H9 (cell line): Measurements from ENCODE around the gene RAB3IL1. TPM values are rescaled to one million over a fixed set of nuclear protein-coding genes. Genes with fewer than 3 reads are reported as not detected.

Experiments
- DNase-seq: peaks from one replicate; pipeline ENCODE4 v3.0.0-alpha.2; 2017
- H2AFZ ChIP-seq: one replicate; pipeline ENCODE4 v1.6.1; 2013; ENCODE audit warnings: mild to moderate bottlenecking, low read length, control low read depth, moderate library complexity
- H2AK5ac ChIP-seq: 2 replicates; pipeline ENCODE4 v1.6.1; 2013; ENCODE audit warnings: low read length, control low read depth, mixed read lengths; ENCODE audit not compliant: insufficient read length
- H2BK120ac ChIP-seq: one replicate; pipeline ENCODE4 v1.6.1; 2013; ENCODE audit warnings: low read depth, mild to moderate bottlenecking, low read length, control low read depth, inconsistent platforms; ENCODE audit not compliant: poor library complexity, severe bottlenecking
- H2BK12ac ChIP-seq: 2 replicates; pipeline ENCODE4 v1.6.1; 2013; ENCODE audit warnings: low read length, control low read depth, mixed read lengths, low read depth; ENCODE audit not compliant: insufficient read length
- H2BK15ac ChIP-seq: 2 replicates; pipeline ENCODE4 v1.6.1; 2013; ENCODE audit warnings: low read depth, low read length, control low read depth
- H2BK20ac ChIP-seq: one replicate; pipeline ENCODE4 v1.6.1; 2013; ENCODE audit warnings: low read depth, mild to moderate bottlenecking, low read length, control low read depth, inconsistent platforms; ENCODE audit not compliant: poor library complexity, severe bottlenecking
- H2BK5ac ChIP-seq: 2 replicates; pipeline ENCODE4 v1.6.1; 2013; ENCODE audit warnings: low read length, control low read depth, mixed read lengths; ENCODE audit not compliant: insufficient read length
- H3K14ac ChIP-seq: 2 replicates; pipeline ENCODE4 v1.6.1; 2013; ENCODE audit warnings: low read length, control low read depth; ENCODE audit not compliant: insufficient read depth
- H3K18ac ChIP-seq: 2 replicates; pipeline ENCODE4 v1.6.1; 2013; ENCODE audit warnings: low read depth, mild to moderate bottlenecking, mixed read lengths, low read length, control low read depth; ENCODE audit not compliant: insufficient read length
- H3K23ac ChIP-seq: 2 replicates; pipeline ENCODE4 v1.6.1; 2013; ENCODE audit warnings: low read length, control low read depth, mixed read lengths, low read depth; ENCODE audit not compliant: insufficient read length
- H3K23me2 ChIP-seq: 2 replicates; pipeline ENCODE4 v1.6.1; 2013; ENCODE audit warnings: low read depth, mild to moderate bottlenecking, mixed read lengths, low read length, control low read depth; ENCODE audit not compliant: insufficient read length, poor library complexity, severe bottlenecking
- H3K27ac ChIP-seq: 2 replicates; pipeline ENCODE4 v1.5.1; 2013; ENCODE audit warnings: low read length, control low read depth, mixed read lengths, low read depth; ENCODE audit not compliant: insufficient read length
- H3K27me3 ChIP-seq: 2 replicates; pipeline ENCODE4 v1.6.1; 2013; ENCODE audit warnings: low read length, control low read depth, inconsistent platforms; ENCODE audit not compliant: insufficient read depth
- H3K4ac ChIP-seq: 2 replicates; pipeline ENCODE4 v1.6.1; 2013; ENCODE audit warnings: low read depth, mild to moderate bottlenecking, control low read depth, inconsistent platforms, low read length, moderate library complexity
- H3K4me1 ChIP-seq: 2 replicates; pipeline ENCODE4 v1.6.1; 2013; ENCODE audit warnings: low read length, control low read depth, inconsistent platforms; ENCODE audit not compliant: insufficient read depth
- H3K4me2 ChIP-seq: 2 replicates; pipeline ENCODE4 v1.6.1; 2013; ENCODE audit warnings: low read length, control low read depth, mixed read lengths; ENCODE audit not compliant: insufficient read length, insufficient read depth
- H3K56ac ChIP-seq: 2 replicates; pipeline ENCODE4 v1.6.1; 2013; ENCODE audit warnings: low read depth, mild to moderate bottlenecking, mixed read lengths, low read length, control low read depth; ENCODE audit not compliant: insufficient read length
- H3K79me1 ChIP-seq: 2 replicates; pipeline ENCODE4 v1.6.1; 2013; ENCODE audit warnings: low read depth, mild to moderate bottlenecking, moderate library complexity, low read length, control low read depth, inconsistent platforms; ENCODE audit not compliant: insufficient read depth, poor library complexity, severe bottlenecking
- H3K79me2 ChIP-seq: 2 replicates; pipeline ENCODE4 v1.6.1; 2013; ENCODE audit warnings: low read length, control low read depth, inconsistent platforms; ENCODE audit not compliant: insufficient read depth
- H3K9ac ChIP-seq: 2 replicates; pipeline ENCODE4 v1.6.1; 2013; ENCODE audit warnings: low read length, control low read depth, mixed read lengths; ENCODE audit not compliant: insufficient read length; ENCODE audit errors: extremely low read depth
- H3K9me3 ChIP-seq: one replicate; pipeline ENCODE4 v1.6.1; 2013; ENCODE audit warnings: low read depth, low read length, inconsistent platforms; ENCODE audit not compliant: control insufficient read depth
- H3T11ph ChIP-seq: one replicate; pipeline ENCODE4 v1.6.1; 2013; ENCODE audit warnings: mild to moderate bottlenecking, low read length, control low read depth, inconsistent platforms
- H4K20me1 ChIP-seq: one replicate; pipeline ENCODE4 v1.6.1; 2013; ENCODE audit not compliant: control insufficient read depth, insufficient read length, insufficient read depth
- H4K5ac ChIP-seq: 2 replicates; pipeline ENCODE4 v1.6.1; 2013; ENCODE audit warnings: low read depth, mild to moderate bottlenecking, mixed read lengths, low read length, control low read depth; ENCODE audit not compliant: insufficient read length
- H4K8ac ChIP-seq: replicated peaks from 2 replicates; pipeline ENCODE4 v1.6.1; 2013; ENCODE audit warnings: low read length, control low read depth, mixed read lengths, low read depth; ENCODE audit not compliant: insufficient read length
- H4K91ac ChIP-seq: 2 replicates; pipeline ENCODE4 v1.6.1; 2013; ENCODE audit warnings: low read depth, mild to moderate bottlenecking, moderate library complexity, mixed read lengths, low read length, control low read depth; ENCODE audit not compliant: insufficient read length
- H3K27ac Mint-ChIP-seq, 3 experiments: 2 replicates in 2 of 3; 3 replicates in 1 of 3; pipeline ENCODE4 v1.8.0; 2020 to 2021; ENCODE audit warnings: mixed read lengths in 3 of 3, mild to moderate bottlenecking in 1 of 3, moderate library complexity in 1 of 3
- H3K27me3 Mint-ChIP-seq: 2 replicates; pipeline ENCODE4 v1.8.0; 2021; ENCODE audit warnings: low read depth, mild to moderate bottlenecking, moderate library complexity, mixed read lengths
- H3K36me3 Mint-ChIP-seq, 3 experiments: 2 replicates in 2 of 3; 3 replicates in 1 of 3; pipeline ENCODE4 v1.8.0; 2020 to 2021; ENCODE audit warnings: low read depth in 3 of 3, mixed read lengths in 3 of 3; ENCODE audit not compliant: insufficient read depth in 1 of 3
- H3K4me1 Mint-ChIP-seq, 2 experiments: 2 replicates each; pipeline ENCODE4 v1.8.0; 2020; ENCODE audit warnings: mixed read lengths in 2 of 2
- H3K4me3 Mint-ChIP-seq, 2 experiments: 2 replicates in 1 of 2; 3 replicates in 1 of 2; pipeline ENCODE4 v1.8.0; 2020 to 2021; ENCODE audit warnings: mild to moderate bottlenecking in 2 of 2, mixed read lengths in 2 of 2, moderate library complexity in 1 of 2
- H3K9me3 Mint-ChIP-seq, 2 experiments: 2 replicates in 1 of 2; 3 replicates in 1 of 2; pipeline ENCODE4 v1.8.0; 2020; ENCODE audit warnings: mild to moderate bottlenecking in 2 of 2, mixed read lengths in 2 of 2, moderate library complexity in 1 of 2
- CTCF ChIP-seq: fragments of 200-600 bp; sonication (generic); conservative IDR thresholded peaks from 3 replicates; pipeline ENCODE4 v1.8.0; 2021; ENCODE audit warnings: antibody characterized with exemption, mild to moderate bottlenecking
- WGBS: extraction: QIAGEN DNeasy Blood & Tissue Kit; methylation state at CpG from one replicate; pipeline ENCODE4 v1.1.7; 2013; ENCODE audit warnings: missing lambda C conversion rate, low lambda C conversion rate, mixed read lengths; ENCODE audit not compliant: insufficient read length; ENCODE audit errors: extremely low coverage; 5-methylcytosine and 5-hydroxymethylcytosine counted together
- total RNA-seq: library from RNA; stranded (reverse); gene quantifications from 2 replicates; pipeline ENCODE4 v1.2.1, GENCODE V29; 2021

The RAB3IL1 gene
- total RNA-seq, 1 experiment from 2014 or later, result 2.4 TPM

- H3K4me3 Mint-ChIP-seq, result peak overlapping the region; percentile 34 to 65; a peak in 3 of 5 replicates
- H3K27me3 Mint-ChIP-seq, result peaks cover 26% of the 10 kb centered on the region
- Histone ChIP-seq H4K20me1 (no peaks in the 10 kb centered on the region), H2BK20ac (no peak overlapping the region), H3K4me1 (peaks cover 5% of the 10 kb centered on the region; the same call in 1 of the 2 replicates), H3K14ac (no peak overlapping the region), H3K9ac (no peak overlapping the region), H3K56ac (no peak overlapping the region), H3K27ac (no peak overlapping the region), H2BK12ac (no peak overlapping the region), H2BK120ac (no peak overlapping the region), H2AFZ (no peak overlapping the region), H3K23me2 (no peaks in the 10 kb centered on the region), H2BK15ac (no peak overlapping the region), H3K27me3 (no peaks in the 10 kb centered on the region; the same call in 1 of the 2 replicates), H4K5ac (no peak overlapping the region), H3T11ph (no peak overlapping the region), H3K23ac (no peak overlapping the region), H3K9me3 (no peaks in the 10 kb centered on the region), H3K79me2 (no peaks in the 10 kb centered on the region), H4K8ac (no peak overlapping the region), H3K4ac (no peak overlapping the region), H2BK5ac (no peak overlapping the region), H3K79me1 (no peaks in the 10 kb centered on the region), H4K91ac (no peak overlapping the region), H3K4me2 (peak overlapping the region; percentile 19), H3K18ac (no peak overlapping the region), H2AK5ac (no peak overlapping the region)
- H3K36me3 Mint-ChIP-seq, result peaks cover 0 to 1% (median 0%) of the 10 kb centered on the region in 3 experiments; a peak in 2 of 7 replicates
- peak; percentile 93 for DNase-seq
- WGBS, result no CpG with 5 or more reads among the region's 24 CpGs
- H3K27ac Mint-ChIP-seq, result no peak overlapping the region
- peaks cover 29 to 30% of the 10 kb centered on the region in 2 experiments for H3K4me1 Mint-ChIP-seq
- H3K9me3 Mint-ChIP-seq, result no peaks in the 10 kb centered on the region
- peak; percentile 99 for TF ChIP-seq CTCF
Measured at GRCh38 chr11:61871158-61871597, 46.2 kb downstream of the RAB3IL1 start.
